Right lobe of liver (tissue), 6 donors: ENCODE results near the gene AIPL1. TPM values are rescaled to one million over a fixed set of nuclear protein-coding genes. Genes with fewer than 3 reads are reported as not detected.
A peak's percentile ranks its signal among the peaks of the same experiment; 100 is the strongest.

Experiments used
- ATAC-seq, 4 donors: fragments of 200-7000 bp; cut with Tn5 transposase; one replicate each; pipeline ENCODE4 v1.9.1; 2020; ENCODE audit warnings: mild to moderate bottlenecking in 4 of 4, moderate library complexity in 4 of 4
- DNase-seq, 3 donors: peaks; one replicate each; pipeline ENCODE4 v3.0.0-alpha.2; 2020
- H3K27ac ChIP-seq, 3 donors: fragments of 200-600 bp; one replicate each; pipeline ENCODE4 v1.8.0; 2022
- H3K27me3 ChIP-seq, 2 donors: fragments of 200-600 bp; one replicate each; pipeline ENCODE4 v1.8.0; 2022
- H3K36me3 ChIP-seq, 4 donors: fragments of 200-600 bp; sonication (generic) in 1 of 4; one replicate each; pipeline versions ENCODE4 v1.5.1 to v1.8.0; 2017 to 2022; ENCODE audit warnings: control low read depth in 1 of 4
- H3K4me1 ChIP-seq, 4 donors: fragments of 200-600 bp; sonication (generic) in 1 of 4; one replicate each; pipeline versions ENCODE4 v1.5.1 to v1.8.0; 2017 to 2022; ENCODE audit warnings: control low read depth in 1 of 4
- H3K4me3 ChIP-seq, 3 donors: fragments of 200-600 bp; one replicate each; pipeline ENCODE4 v1.8.0; 2022
- H3K9me3 ChIP-seq, 4 donors: fragments of 200-600 bp; sonication (generic) in 1 of 4; one replicate each; pipeline versions ENCODE4 v1.5.1 to v1.8.0; 2017 to 2022; ENCODE audit warnings: control low read depth in 1 of 4
- POLR2A ChIP-seq: fragments of 450-650 bp; IDR thresholded peaks from one replicate; pipeline ENCODE4 v1.6.1; 2017; ENCODE audit warnings: antibody characterized with exemption, mild to moderate bottlenecking
- WGBS: methylation state at CpG from one replicate; pipeline ENCODE4 v1.1.6; 2018; ENCODE audit warnings: low coverage, low lambda C conversion rate; ENCODE audit not compliant: insufficient coverage; ENCODE audit errors: missing lambda C conversion rate; 5-methylcytosine and 5-hydroxymethylcytosine counted together
- intact Hi-C, 2 donors: fragments of 100-400 bp; cut with DNase I; formaldehyde crosslinking; loops; one replicate each; pipeline versions ENCODE4 v1.11.2 to v1.14.1; 2022
- total RNA-seq, 6 experiments: library from RNA; depleted of rRNA in 2 of 6; stranded (reverse); fragments of >200 nt in 2 of 6; fragmentation: NEBNext Ultra II Directional in 3 of 6; extraction: Animal tissue kit (Norgen Biotek cat#: 25700) in 3 of 6; gene quantifications; one replicate each; pipeline versions ENCODE4 v1.1.0 to v1.2.4, GENCODE V29; 2016 to 2023
- TF ChIP-seq, protein P1 (sequence below), 4 donors: fragments of 200-600 bp in 3 of 4; fragments of 450-650 bp in 1 of 4; IDR thresholded peaks; one replicate each; pipeline versions ENCODE4 v1.5.1 to v1.8.0; 2016 to 2022; ENCODE audit warnings: antibody characterized with exemption in 4 of 4, mild to moderate bottlenecking in 2 of 4
- donor health status: DM: no; HTN: yes; CAD: no.
- donor health status: DM: no; HTN: no; CAD: no.
- donor health status: DM: no; HTN: no; CAD: no.
- donor health status: DM: no; HTN: yes; CAD: no.
- donor health status: DM: no; HTN: yes; CAD: no.

AIPL1 gene
- total RNA-seq, 6 experiments from 2014 or later, result not detected

DNA sequence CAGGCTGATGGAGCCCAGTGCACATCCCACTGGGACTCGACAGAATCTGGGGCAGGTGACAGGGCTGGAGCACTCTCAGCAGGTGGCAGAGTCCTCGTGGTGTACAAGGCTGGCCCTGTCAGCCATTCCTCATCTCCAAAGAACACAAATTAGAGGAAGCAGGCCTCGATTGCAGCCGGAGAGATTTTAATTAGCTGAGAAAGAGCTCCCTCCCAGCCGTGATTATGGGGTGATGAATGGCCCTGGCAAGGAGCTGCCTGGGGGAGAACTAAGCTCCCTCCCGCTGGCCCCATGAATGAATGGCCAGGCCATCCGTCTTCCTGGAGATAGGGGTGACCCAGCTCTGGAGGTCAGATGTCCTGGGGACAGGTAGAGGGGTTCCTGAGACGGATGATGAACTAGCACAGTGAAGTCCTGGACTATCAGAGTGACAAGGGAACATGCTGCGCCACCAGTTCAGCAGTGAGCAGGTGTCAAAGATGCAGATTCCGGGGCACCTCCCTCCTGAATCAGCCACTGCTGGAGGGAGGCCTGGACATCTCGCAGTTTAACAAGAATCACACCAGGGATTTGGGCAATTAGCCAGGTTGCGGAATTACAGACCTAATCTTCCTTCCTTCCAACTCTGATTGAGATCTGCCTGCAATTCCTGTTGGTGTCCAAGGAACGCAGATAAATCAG is 44.8 kb upstream of the AIPL1 start:
- ATAC-seq, result peak in 3 of 4 donors; percentile 14 to 31 (median 15)
- TF ChIP-seq POLR2A, result no peak
- TF ChIP-seq, protein P1, sequence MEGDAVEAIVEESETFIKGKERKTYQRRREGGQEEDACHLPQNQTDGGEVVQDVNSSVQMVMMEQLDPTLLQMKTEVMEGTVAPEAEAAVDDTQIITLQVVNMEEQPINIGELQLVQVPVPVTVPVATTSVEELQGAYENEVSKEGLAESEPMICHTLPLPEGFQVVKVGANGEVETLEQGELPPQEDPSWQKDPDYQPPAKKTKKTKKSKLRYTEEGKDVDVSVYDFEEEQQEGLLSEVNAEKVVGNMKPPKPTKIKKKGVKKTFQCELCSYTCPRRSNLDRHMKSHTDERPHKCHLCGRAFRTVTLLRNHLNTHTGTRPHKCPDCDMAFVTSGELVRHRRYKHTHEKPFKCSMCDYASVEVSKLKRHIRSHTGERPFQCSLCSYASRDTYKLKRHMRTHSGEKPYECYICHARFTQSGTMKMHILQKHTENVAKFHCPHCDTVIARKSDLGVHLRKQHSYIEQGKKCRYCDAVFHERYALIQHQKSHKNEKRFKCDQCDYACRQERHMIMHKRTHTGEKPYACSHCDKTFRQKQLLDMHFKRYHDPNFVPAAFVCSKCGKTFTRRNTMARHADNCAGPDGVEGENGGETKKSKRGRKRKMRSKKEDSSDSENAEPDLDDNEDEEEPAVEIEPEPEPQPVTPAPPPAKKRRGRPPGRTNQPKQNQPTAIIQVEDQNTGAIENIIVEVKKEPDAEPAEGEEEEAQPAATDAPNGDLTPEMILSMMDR (IDR thresholded peaks at IDR 0.05), result no peak
- intact Hi-C loops, result loop anchor here in 1 of 2 donors (10.0 kb wide), 1 partner anchor 155 kb away; no protein-coding TSS in a partner anchor
- no peak overlapping the region for H3K27ac ChIP-seq
- no peaks in the 10 kb centered on the region for H3K36me3 ChIP-seq
- no peaks in the 10 kb centered on the region for H3K27me3 ChIP-seq
- no peaks in the 10 kb centered on the region for H3K4me1 ChIP-seq
- no peak overlapping the region for H3K4me3 ChIP-seq
- WGBS, result 58% methylated on average over 7 of the region's 13 CpGs
- H3K9me3 ChIP-seq, result no peaks in the 10 kb centered on the region
- no peak for DNase-seq

DNA sequence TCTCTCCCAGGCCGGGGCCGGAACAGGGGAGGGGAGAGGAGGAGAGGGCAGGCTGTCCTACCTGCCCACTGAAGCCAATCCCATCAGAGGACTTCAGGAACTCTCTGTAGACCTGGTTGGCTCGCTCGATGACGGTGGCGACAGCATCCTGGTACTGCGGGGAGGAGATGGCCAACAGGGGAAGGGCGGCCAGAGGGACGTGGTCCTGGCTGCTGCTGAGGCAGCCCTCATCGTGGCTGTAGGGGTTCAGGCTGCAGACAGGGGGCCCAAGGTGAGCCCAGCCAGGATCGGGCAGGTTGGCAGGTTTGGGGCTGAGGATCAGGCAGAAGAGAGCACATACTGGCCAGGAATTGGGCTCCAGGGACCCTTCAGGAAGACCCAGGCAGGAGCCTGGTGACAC is 43.6 kb upstream of the AIPL1 start:
- Histone ChIP-seq H3K9me3 (no peaks in the 10 kb centered on the region), H3K4me1 (no peaks in the 10 kb centered on the region), H3K4me3 (no peak overlapping the region), H3K27me3 (no peaks in the 10 kb centered on the region), H3K27ac (no peak overlapping the region), H3K36me3 (no peaks in the 10 kb centered on the region)
- 43% methylated on average over 1 of the region's 11 CpGs for WGBS
- DNase-seq (no peak), ATAC-seq (no peak)
- intact Hi-C loops, result loop anchor here in 1 of 2 donors (10.0 kb wide), 1 partner anchor 156 kb away; no protein-coding TSS in a partner anchor
- TF ChIP-seq POLR2A, result no peak
- TF ChIP-seq, protein P1 (IDR thresholded peaks at IDR 0.05), result no peak

DNA sequence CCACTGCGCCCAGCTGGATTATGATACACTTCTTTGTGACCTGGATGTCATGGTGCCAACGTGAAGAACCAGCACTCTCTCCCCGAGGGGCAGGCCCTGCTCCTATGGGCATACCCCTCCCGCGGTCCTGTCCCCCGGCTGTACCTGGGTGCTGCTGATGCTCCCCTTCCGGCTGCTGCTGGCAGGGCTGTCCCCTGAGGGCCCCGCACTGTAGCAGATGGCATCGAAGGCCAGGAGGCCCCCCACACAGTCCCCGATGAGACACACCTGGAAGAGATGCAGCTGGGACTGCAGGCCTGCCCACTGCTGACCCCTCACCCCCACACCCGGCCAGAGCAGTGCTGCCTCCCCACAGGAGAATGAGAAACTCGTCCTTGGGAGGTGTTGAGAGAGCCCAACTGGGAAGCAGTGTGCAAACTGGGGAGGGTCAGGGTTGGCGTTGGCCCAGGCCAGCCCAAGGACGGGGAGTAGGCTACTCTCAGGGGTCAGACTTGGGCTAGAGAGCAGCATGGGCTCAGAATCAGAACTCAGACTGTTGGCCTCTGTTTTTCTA is 43.0 kb upstream of the AIPL1 start:
- Histone ChIP-seq H3K9me3 (no peaks in the 10 kb centered on the region), H3K4me1 (no peaks in the 10 kb centered on the region), H3K36me3 (no peaks in the 10 kb centered on the region), H3K27ac (no peak overlapping the region), H3K4me3 (no peak overlapping the region), H3K27me3 (no peaks in the 10 kb centered on the region)
- WGBS, result 27% methylated on average over 3 of the region's 14 CpGs
- ATAC-seq (no peak), DNase-seq (peak in 1 of 3 donors; percentile 7)
- TF ChIP-seq POLR2A, result no peak
- TF ChIP-seq, protein P1 (IDR thresholded peaks at IDR 0.05), result no peak
- intact Hi-C loops, result loop anchor here in 1 of 2 donors (10.0 kb wide), 1 partner anchor 157 kb away; no protein-coding TSS in a partner anchor

DNA sequence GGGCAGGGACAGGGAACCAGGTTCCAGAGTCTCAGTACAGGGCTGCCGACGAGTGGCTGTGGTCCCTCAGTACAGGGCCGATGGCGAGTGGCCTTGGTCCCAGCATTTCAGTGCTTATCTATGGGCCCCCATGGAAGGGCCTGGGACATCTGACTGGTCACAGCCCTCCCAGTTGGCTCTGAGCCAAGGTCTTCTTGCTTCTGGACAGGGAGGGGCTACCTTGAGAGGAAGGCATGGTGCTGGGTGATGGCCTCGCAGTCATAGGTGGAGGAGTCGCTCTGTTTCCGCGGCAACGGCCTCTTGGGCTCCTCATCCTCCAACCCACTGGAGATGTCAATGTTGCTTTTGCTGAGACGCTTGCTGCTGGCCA is 41.9 kb upstream of the AIPL1 start:
- no peaks in the 10 kb centered on the region for H3K27me3 ChIP-seq
- no peaks in the 10 kb centered on the region for H3K36me3 ChIP-seq
- H3K9me3 ChIP-seq, result no peaks in the 10 kb centered on the region
- DNase-seq (peak in 1 of 3 donors; percentile 22), ATAC-seq (no peak)
- no CpG with 5 or more reads among the region's 10 CpGs for WGBS
- intact Hi-C loops, result loop anchor here in 1 of 2 donors (10.0 kb wide), 1 partner anchor 158 kb away; no protein-coding TSS in a partner anchor
- no peak overlapping the region for H3K4me3 ChIP-seq
- TF ChIP-seq, protein P1 (IDR thresholded peaks at IDR 0.05), result no peak
- TF ChIP-seq POLR2A, result no peak
- no peak overlapping the region for H3K27ac ChIP-seq
- no peaks in the 10 kb centered on the region for H3K4me1 ChIP-seq
